Karpas-422 (cell line): ENCODE measurements around the gene PRKCE. TPM values are rescaled to one million over a fixed set of nuclear protein-coding genes. Genes with fewer than 3 reads are reported as not detected.

ENCODE experiments used
- DNase-seq: peaks from one replicate; pipeline ENCODE4 v3.0.0-alpha.2; 2015
- H2AFZ ChIP-seq: fragments of 200-600 bp; sonication (generic); 2 replicates; pipeline ENCODE4 v1.6.1; 2014; ENCODE audit warnings: antibody characterized with exemption, low read length, mixed read lengths
- H3K27ac ChIP-seq: fragments of 200-600 bp; sonication (generic); 2 replicates; pipeline ENCODE4 v1.5.1; 2014; ENCODE audit warnings: mild to moderate bottlenecking, low read length, moderate library complexity
- H3K27me3 ChIP-seq: fragments of 200-600 bp; sonication (generic); 2 replicates; pipeline ENCODE4 v1.6.1; 2014; ENCODE audit warnings: low read length, mixed read lengths
- H3K36me3 ChIP-seq: fragments of 200-600 bp; sonication (generic); 2 replicates; pipeline ENCODE4 v1.6.1; 2014; ENCODE audit warnings: low read length, mixed read lengths; ENCODE audit not compliant: insufficient read depth
- H3K4me1 ChIP-seq: fragments of 200-600 bp; sonication (generic); 2 replicates; pipeline ENCODE4 v1.6.1; 2014; ENCODE audit warnings: mild to moderate bottlenecking, low read length, mixed read lengths
- H3K4me2 ChIP-seq: fragments of 200-600 bp; sonication (generic); 2 replicates; pipeline ENCODE4 v1.6.1; 2014; ENCODE audit warnings: low read length, low read depth, mild to moderate bottlenecking; ENCODE audit not compliant: poor library complexity, severe bottlenecking
- H3K4me3 ChIP-seq: fragments of 200-600 bp; sonication (generic); 2 replicates; pipeline ENCODE4 v1.5.1; 2014; ENCODE audit warnings: mild to moderate bottlenecking, antibody characterized with exemption, low read length, mixed read lengths
- H3K79me2 ChIP-seq: fragments of 200-600 bp; sonication (generic); 2 replicates; pipeline ENCODE4 v1.6.1; 2014; ENCODE audit warnings: mild to moderate bottlenecking, low read length, mixed read lengths
- H3K9ac ChIP-seq: fragments of 200-600 bp; sonication (generic); 2 replicates; pipeline ENCODE4 v1.6.0; 2014; ENCODE audit warnings: low read length
- H3K9me2 ChIP-seq: fragments of 200-600 bp; sonication (generic), shearing (Covaris generic); replicated peaks from 2 replicates; pipeline ENCODE4 v1.6.0; 2014; ENCODE audit warnings: mild to moderate bottlenecking, low read length, moderate library complexity; ENCODE audit not compliant: insufficient read depth
- H3K9me3 ChIP-seq: fragments of 300-700, 200-600 bp; sonication (generic); 2 replicates; pipeline ENCODE4 v1.6.1; 2014; ENCODE audit warnings: low read length, mixed read lengths
- H4K20me1 ChIP-seq: fragments of 200-600 bp; sonication (generic); 2 replicates; pipeline ENCODE4 v1.6.1; 2014; ENCODE audit warnings: mild to moderate bottlenecking, antibody characterized with exemption, low read length, low read depth; ENCODE audit not compliant: insufficient read depth
- total RNA-seq: library from RNA; depleted of rRNA; stranded (reverse); fragments of >200 nt; shearing (Covaris generic); gene quantifications from 2 replicates; pipeline ENCODE4 v1.2.3, GENCODE V29; 2014; ENCODE audit warnings: low replicate concordance

PRKCE gene
- total RNA-seq, 1 experiment from 2014 or later: 61.8 TPM

- peaks cover 96% of the 10 kb centered on the region for H3K79me2 ChIP-seq
- no peaks in the 10 kb centered on the region for H3K9me2 ChIP-seq
- no peak overlapping the region for H3K4me2 ChIP-seq
- H3K9ac ChIP-seq: no peak overlapping the region
- H3K27ac ChIP-seq: no peak overlapping the region
- no peak overlapping the region for H3K4me3 ChIP-seq
- peaks cover 31% of the 10 kb centered on the region for H3K36me3 ChIP-seq
- H2AFZ ChIP-seq: no peak overlapping the region
- peaks cover 14% of the 10 kb centered on the region; the same call in 1 of the 2 replicates for H3K9me3 ChIP-seq
- DNase-seq: no peak
- peaks cover 35% of the 10 kb centered on the region for H3K4me1 ChIP-seq
- H3K27me3 ChIP-seq: no peaks in the 10 kb centered on the region
- H4K20me1 ChIP-seq: 0 out of 2 replicates have a peak, but pooled peaks cover 5% of the 10 kb centered on the region
These were observed 96.8 kb downstream of the PRKCE start for GRCh38 chr2:45748239-45748638.

- Histone ChIP-seq H3K9me2 (no peaks in the 10 kb centered on the region), H4K20me1 (0 out of 2 replicates have a peak, but pooled peaks cover 5% of the 10 kb centered on the region), H3K27me3 (no peaks in the 10 kb centered on the region), H3K36me3 (peaks cover 24% of the 10 kb centered on the region), H3K4me3 (no peak overlapping the region), H3K9me3 (peaks cover 14% of the 10 kb centered on the region; the same call in 1 of the 2 replicates), H3K4me2 (no peak overlapping the region), H3K79me2 (peaks cover 98% of the 10 kb centered on the region), H3K4me1 (peaks cover 35% of the 10 kb centered on the region), H2AFZ (no peak overlapping the region), H3K27ac (peak overlapping the region; percentile 35; the same call in 1 of the 2 replicates), H3K9ac (no peak overlapping the region)
- no peak for DNase-seq
These were observed 98.5 kb downstream of the PRKCE start for GRCh38 chr2:45750001-45750400.

- Histone ChIP-seq H3K4me3 (no peak overlapping the region), H2AFZ (no peak overlapping the region), H3K4me2 (no peak overlapping the region), H3K4me1 (peaks cover 35% of the 10 kb centered on the region), H3K27me3 (no peaks in the 10 kb centered on the region), H3K36me3 (peaks cover 20% of the 10 kb centered on the region), H3K9ac (no peak overlapping the region), H3K9me3 (peaks cover 14% of the 10 kb centered on the region; the same call in 1 of the 2 replicates), H3K79me2 (peaks cover 98% of the 10 kb centered on the region), H3K27ac (0 out of 2 replicates have a peak overlapping the region, but pooled peaks have one; percentile 35), H3K9me2 (no peaks in the 10 kb centered on the region), H4K20me1 (0 out of 2 replicates have a peak, but pooled peaks cover 5% of the 10 kb centered on the region)
- no peak for DNase-seq
These were observed 99.0 kb downstream of the PRKCE start for GRCh38 chr2:45750484-45750883.

- Histone ChIP-seq H3K36me3 (no peaks in the 10 kb centered on the region), H3K4me1 (peaks cover 22% of the 10 kb centered on the region), H4K20me1 (peaks cover 10% of the 10 kb centered on the region; the same call in 1 of the 2 replicates), H3K4me2 (no peak overlapping the region), H3K27ac (no peak overlapping the region), H3K9me3 (no peaks in the 10 kb centered on the region), H3K4me3 (no peak overlapping the region), H3K27me3 (no peaks in the 10 kb centered on the region), H3K9ac (no peak overlapping the region), H3K79me2 (peaks cover 97% of the 10 kb centered on the region), H2AFZ (no peak overlapping the region), H3K9me2 (no peaks in the 10 kb centered on the region)
- DNase-seq: no peak
These were observed 101.9 kb downstream of the PRKCE start for GRCh38 chr2:45753381-45753780.

- Histone ChIP-seq H3K36me3 (no peaks in the 10 kb centered on the region), H3K4me1 (peaks cover 12% of the 10 kb centered on the region), H3K9ac (no peak overlapping the region), H3K27me3 (no peaks in the 10 kb centered on the region), H3K9me2 (no peaks in the 10 kb centered on the region), H2AFZ (no peak overlapping the region), H4K20me1 (peaks cover 10% of the 10 kb centered on the region; the same call in 1 of the 2 replicates), H3K9me3 (no peaks in the 10 kb centered on the region), H3K79me2 (peaks cover 97% of the 10 kb centered on the region), H3K4me3 (no peak overlapping the region), H3K4me2 (no peak overlapping the region), H3K27ac (no peak overlapping the region)
- DNase-seq: no peak
These were observed 102.9 kb downstream of the PRKCE start for GRCh38 chr2:45754131-45755010.

GRCh38 chr2:45755585-45756335 is 104.3 kb downstream of the PRKCE start:
- Histone ChIP-seq H3K4me1 (no peaks in the 10 kb centered on the region), H3K27me3 (no peaks in the 10 kb centered on the region), H3K9ac (no peak overlapping the region), H3K27ac (no peak overlapping the region), H4K20me1 (peaks cover 16% of the 10 kb centered on the region; the same call in 1 of the 2 replicates), H3K9me2 (no peaks in the 10 kb centered on the region), H3K4me3 (no peak overlapping the region), H3K79me2 (peaks cover 97% of the 10 kb centered on the region), H3K4me2 (no peak overlapping the region), H3K9me3 (no peaks in the 10 kb centered on the region), H3K36me3 (no peaks in the 10 kb centered on the region), H2AFZ (no peak overlapping the region)
- DNase-seq: no peak

- Histone ChIP-seq H4K20me1 (peaks cover 13% of the 10 kb centered on the region; the same call in 1 of the 2 replicates), H3K4me1 (peaks cover 6% of the 10 kb centered on the region), H3K27me3 (no peaks in the 10 kb centered on the region), H3K4me3 (no peak overlapping the region), H3K9ac (no peak overlapping the region), H2AFZ (no peak overlapping the region), H3K9me2 (no peaks in the 10 kb centered on the region), H3K79me2 (peaks cover 96% of the 10 kb centered on the region), H3K27ac (no peak overlapping the region), H3K4me2 (no peak overlapping the region), H3K9me3 (no peaks in the 10 kb centered on the region), H3K36me3 (no peaks in the 10 kb centered on the region)
- DNase-seq: no peak
These were observed 106.5 kb downstream of the PRKCE start for GRCh38 chr2:45758018-45758417.
